T-helper 1 cell treated with Interleukin-12 subunit alpha and Interleukin-12 subunit beta and Interleukin-4 antibody, amounts not matched to agents 30 μg/mL and 1 μg/mL, for 36 hours (primary cell): Measurements from ENCODE around the gene MORN5.
"Not testable (repeated sequence)": the region's sequence is repeated elsewhere in the genome, so short reads cannot be mapped to it uniquely, and the experiment has no call there.

Experiments used
- H3K27ac Mint-ChIP-seq: one replicate; pipeline ENCODE4 v1.8.0; 2021; ENCODE audit warnings: mild to moderate bottlenecking, mixed read lengths
- H3K27me3 Mint-ChIP-seq: one replicate; pipeline ENCODE4 v1.8.0; 2021; ENCODE audit warnings: low read depth, mixed read lengths
- H3K36me3 Mint-ChIP-seq: one replicate; pipeline ENCODE4 v1.8.0; 2021; ENCODE audit warnings: low read depth, mixed read lengths
- H3K4me1 Mint-ChIP-seq: one replicate; pipeline ENCODE4 v1.8.0; 2021; ENCODE audit warnings: low read depth, mixed read lengths
- H3K4me3 Mint-ChIP-seq: one replicate; pipeline ENCODE4 v1.8.0; 2021; ENCODE audit warnings: mild to moderate bottlenecking, moderate library complexity, mixed read lengths
- H3K9me3 Mint-ChIP-seq: one replicate; pipeline ENCODE4 v1.8.0; 2021; ENCODE audit warnings: mixed read lengths

The MORN5 gene

DNA sequence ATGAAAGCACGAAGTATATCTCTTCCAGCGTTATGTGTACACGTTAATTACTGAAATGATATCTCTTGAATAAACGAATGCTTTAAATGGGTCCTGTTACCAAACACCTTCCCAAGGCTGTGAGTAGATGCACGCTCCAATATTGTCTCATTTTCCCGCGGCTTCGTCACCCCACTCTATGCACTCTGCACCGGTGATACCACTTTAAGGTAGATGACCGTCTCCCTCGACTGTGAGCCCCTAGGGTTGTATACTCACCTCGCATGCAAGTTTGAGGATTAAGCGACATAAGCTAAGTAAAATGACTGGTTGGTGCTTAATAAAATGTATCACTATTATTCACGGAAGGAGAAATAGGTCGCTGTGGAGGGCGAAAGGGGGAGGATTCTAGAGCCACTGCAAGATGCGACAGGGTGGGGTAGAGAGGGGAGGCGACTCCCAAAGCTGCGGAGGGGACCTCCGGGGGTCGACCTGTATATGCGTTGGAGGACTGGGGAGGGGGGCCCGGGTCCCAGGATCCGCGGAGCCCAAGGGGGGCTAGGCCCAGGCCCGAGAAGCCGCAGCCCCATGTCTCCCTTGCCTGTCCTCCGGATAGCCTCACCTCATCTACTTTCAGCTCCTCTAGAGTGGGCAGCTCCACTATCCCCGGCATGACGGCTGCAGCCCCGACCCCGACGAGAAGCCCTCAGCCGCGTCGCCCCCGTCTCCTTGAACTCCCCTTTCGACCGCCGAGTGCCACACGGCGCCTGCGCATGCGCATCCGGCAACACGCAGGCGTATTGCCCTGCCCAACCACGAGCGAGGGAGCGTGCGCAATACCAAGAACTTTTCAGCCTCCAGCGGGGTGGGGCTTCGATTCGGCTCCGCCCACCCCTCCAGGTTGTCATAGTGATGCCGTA, at the start of gene MORN5, which contains the start of gene NDUFA8:
MORN5 (plus strand) TSS at position 883 of the 899 bp plus-strand sequence. CDS start 65 bp downstream, outside the sequence.
NDUFA8 (minus strand) TSS at position 754 of the 899 bp plus-strand sequence; CDS start at position 652, 102 bp downstream.
- H3K27me3 Mint-ChIP-seq, result peaks cover 23% of the 10 kb centered on the region
- H3K27ac Mint-ChIP-seq, result peak within 1 kb of the TSS; percentile 94
- no peaks in the 10 kb centered on the region for H3K36me3 Mint-ChIP-seq
- peak within 1 kb of the TSS; percentile 99 for H3K4me3 Mint-ChIP-seq
- peaks cover 7% of the 10 kb centered on the region for H3K9me3 Mint-ChIP-seq
- peaks cover 29% of the 10 kb centered on the region for H3K4me1 Mint-ChIP-seq

- H3K4me1 Mint-ChIP-seq, result no peaks in the 10 kb centered on the region
- H3K9me3 Mint-ChIP-seq, result no peaks in the 10 kb centered on the region
- no peaks in the 10 kb centered on the region for H3K36me3 Mint-ChIP-seq
- H3K27me3 Mint-ChIP-seq, result no peaks in the 10 kb centered on the region
- no peak overlapping the region for H3K4me3 Mint-ChIP-seq
- no peak overlapping the region for H3K27ac Mint-ChIP-seq
These were observed 49.4 kb upstream of the MORN5 start for GRCh38 chr9:122110100-122110833.

- Mint-ChIP-seq H3K36me3 (no peaks in the 10 kb centered on the region), H3K27ac (no peak overlapping the region), H3K9me3 (no peaks in the 10 kb centered on the region), H3K4me3 (no peak overlapping the region), H3K27me3 (no peaks in the 10 kb centered on the region), H3K4me1 (no peaks in the 10 kb centered on the region)
These were observed 48.2 kb upstream of the MORN5 start for GRCh38 chr9:122111413-122112085.

DNA sequence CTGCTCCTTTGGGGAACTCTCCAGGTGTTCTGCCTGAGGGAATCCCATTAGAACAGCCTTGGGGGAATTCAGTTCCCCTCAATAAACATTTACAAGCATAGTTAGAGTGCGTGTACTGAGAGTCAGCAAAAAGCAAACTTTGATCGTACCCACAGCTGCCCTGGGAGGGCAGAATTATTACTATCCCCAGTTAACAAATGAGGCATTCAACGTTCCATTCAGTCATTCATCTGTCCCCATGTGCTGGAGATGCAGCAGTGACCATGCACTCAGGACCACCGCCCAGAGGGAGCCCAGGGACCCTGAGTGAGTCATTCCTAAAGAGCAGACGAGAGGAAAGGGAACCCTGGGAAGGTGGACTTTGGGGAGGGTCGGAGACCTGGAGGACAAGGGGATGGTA, 47.5 kb upstream of the MORN5 start:
- Mint-ChIP-seq H3K36me3 (no peaks in the 10 kb centered on the region), H3K27ac (no peak overlapping the region), H3K4me1 (no peaks in the 10 kb centered on the region), H3K27me3 (no peaks in the 10 kb centered on the region), H3K9me3 (no peaks in the 10 kb centered on the region), H3K4me3 (no peak overlapping the region)

DNA sequence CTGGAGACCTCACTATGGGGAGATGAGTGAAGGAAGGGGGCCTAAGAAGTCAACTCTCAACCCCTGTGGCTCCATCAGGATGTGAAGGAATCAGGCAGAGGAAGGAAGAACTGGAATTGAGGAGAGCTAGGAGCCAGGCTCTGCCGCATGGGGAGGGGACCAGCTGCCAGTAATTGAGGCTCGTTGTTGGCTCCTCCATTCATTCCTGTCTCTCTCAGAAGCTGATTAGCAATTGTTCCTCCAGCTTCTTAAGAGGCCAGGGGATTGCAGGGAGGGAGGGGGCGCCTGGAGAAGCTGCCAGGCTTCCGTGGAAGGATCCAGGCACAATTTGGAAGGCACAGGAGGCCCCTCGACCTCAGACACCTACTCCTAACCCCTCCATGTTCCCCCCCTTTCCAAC, 46.1 kb upstream of the MORN5 start:
- no peak overlapping the region for H3K4me3 Mint-ChIP-seq
- H3K4me1 Mint-ChIP-seq, result no peaks in the 10 kb centered on the region
- H3K36me3 Mint-ChIP-seq, result no peaks in the 10 kb centered on the region
- no peaks in the 10 kb centered on the region for H3K27me3 Mint-ChIP-seq
- H3K9me3 Mint-ChIP-seq, result no peaks in the 10 kb centered on the region
- no peak overlapping the region for H3K27ac Mint-ChIP-seq

- Mint-ChIP-seq H3K27ac (no peak overlapping the region), H3K9me3 (no peaks in the 10 kb centered on the region), H3K4me1 (no peaks in the 10 kb centered on the region), H3K36me3 (no peaks in the 10 kb centered on the region), H3K27me3 (no peaks in the 10 kb centered on the region), H3K4me3 (no peak overlapping the region)
These were observed 44.3 kb upstream of the MORN5 start for GRCh38 chr9:122115176-122116035.

DNA sequence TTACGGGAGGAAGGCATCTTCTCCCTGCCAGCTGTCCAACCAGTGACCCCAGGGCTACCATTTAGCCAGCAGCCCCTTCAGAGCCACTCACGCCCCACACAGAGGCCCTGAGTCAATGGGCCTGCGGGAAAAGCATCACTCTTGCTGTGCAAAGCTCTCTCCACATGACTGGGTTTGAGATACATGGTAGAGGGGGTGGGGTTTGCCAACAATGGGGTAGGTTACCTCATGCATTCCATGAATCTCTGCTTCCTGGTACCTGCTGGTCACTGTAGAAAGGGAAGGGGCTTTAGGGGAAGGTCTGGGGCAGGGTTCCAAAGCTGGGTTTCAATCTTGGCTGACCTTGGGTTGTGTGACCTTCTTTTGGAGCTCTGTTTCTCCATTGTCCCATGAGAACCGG, 43.7 kb upstream of the MORN5 start:
- no peak overlapping the region for H3K27ac Mint-ChIP-seq
- no peaks in the 10 kb centered on the region for H3K36me3 Mint-ChIP-seq
- no peaks in the 10 kb centered on the region for H3K27me3 Mint-ChIP-seq
- H3K4me3 Mint-ChIP-seq, result no peak overlapping the region
- H3K9me3 Mint-ChIP-seq, result no peaks in the 10 kb centered on the region
- no peaks in the 10 kb centered on the region for H3K4me1 Mint-ChIP-seq

GRCh38 chr9:122116448-122117173, 43.1 kb upstream of the MORN5 start:
- Mint-ChIP-seq H3K36me3 (no peaks in the 10 kb centered on the region), H3K27ac (no peak overlapping the region), H3K9me3 (no peaks in the 10 kb centered on the region), H3K4me1 (no peaks in the 10 kb centered on the region), H3K4me3 (no peak overlapping the region), H3K27me3 (no peaks in the 10 kb centered on the region)

DNA sequence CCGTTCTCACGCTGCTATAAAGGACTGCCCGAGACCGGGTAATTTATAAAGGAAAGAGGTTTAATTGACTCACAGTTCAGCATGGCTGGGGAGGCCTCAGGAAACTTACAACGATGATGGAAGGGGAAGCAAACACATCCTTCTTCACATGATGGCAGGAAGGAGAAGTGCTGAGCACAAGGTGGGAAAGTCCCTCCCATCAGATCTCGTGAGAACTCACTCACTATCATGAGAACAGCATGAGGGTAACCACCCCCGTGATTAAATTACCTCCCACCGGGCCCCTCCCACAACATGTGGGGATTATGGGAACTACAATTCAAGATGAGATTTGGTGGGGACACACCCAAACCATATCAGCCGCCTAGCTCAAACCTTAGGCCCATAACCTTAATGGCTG, 42.5 kb upstream of the MORN5 start:
- H3K4me3 Mint-ChIP-seq, H3K4me1 Mint-ChIP-seq, H3K27ac Mint-ChIP-seq, H3K36me3 Mint-ChIP-seq, H3K27me3 Mint-ChIP-seq, H3K9me3 Mint-ChIP-seq: not testable (repeated sequence)

DNA sequence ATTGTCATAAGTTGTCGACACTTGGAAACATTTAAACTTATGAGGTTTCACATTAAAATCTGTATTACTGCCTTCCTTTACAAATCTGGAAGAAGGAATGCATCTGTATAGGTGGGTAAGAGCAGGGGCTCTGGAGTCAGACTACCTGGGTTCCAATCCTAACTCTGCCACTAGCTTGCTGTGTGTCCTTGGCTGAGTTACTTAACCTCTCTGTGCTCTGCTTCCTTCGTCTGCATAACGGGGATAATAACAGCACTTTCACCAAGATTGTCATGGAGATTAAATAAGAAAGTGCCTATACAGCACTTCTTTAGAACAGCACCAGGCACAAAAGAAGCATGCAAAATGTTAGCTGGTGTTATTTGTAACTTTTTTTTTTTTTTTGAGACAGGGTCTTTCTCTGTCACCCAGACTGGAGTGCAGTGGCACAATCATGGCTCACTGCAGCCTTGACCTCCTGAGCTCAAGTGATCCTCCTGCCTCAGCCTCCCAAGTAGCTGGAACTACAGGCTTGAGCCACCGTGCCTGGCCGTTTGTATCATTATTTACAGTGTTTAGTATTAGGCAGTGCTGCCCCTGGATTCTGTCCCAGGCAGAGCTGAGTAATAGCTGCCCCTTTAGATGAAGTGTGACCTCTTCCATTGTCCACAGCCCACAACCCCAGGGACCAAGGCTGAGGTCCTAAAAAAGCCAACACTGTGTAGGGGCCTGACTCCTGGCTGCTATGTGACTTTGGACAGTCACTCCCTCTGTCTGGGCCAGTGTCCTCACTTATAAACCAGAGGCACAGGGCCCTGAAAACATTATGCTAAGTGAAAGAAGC, 41.2 kb upstream of the MORN5 start:
- Mint-ChIP-seq H3K9me3 (no peaks in the 10 kb centered on the region), H3K4me1 (no peaks in the 10 kb centered on the region), H3K27ac (no peak overlapping the region), H3K4me3 (no peak overlapping the region), H3K36me3 (no peaks in the 10 kb centered on the region), H3K27me3 (no peaks in the 10 kb centered on the region)

DNA sequence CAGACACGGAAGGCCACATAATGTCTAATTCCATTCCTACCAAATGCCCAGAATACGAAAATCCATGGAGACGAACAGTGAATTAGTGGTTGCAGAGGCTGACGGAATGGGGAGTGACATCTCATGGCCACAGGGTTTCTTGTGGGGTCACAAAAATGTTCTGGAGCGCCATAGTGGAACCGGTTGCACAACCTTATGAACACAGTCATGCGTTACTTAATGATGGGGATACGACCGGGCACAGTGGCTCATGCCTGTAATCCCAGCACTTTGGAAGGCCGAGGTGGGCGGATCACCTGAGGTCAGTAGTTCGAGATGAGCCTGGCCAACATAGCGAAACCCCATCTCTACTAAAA, 40.6 kb upstream of the MORN5 start:
- no peaks in the 10 kb centered on the region for H3K4me1 Mint-ChIP-seq

GRCh38 chr9:122119721-122120120, 40.0 kb upstream of the MORN5 start:
- H3K4me3 Mint-ChIP-seq, result no peak overlapping the region
- no peak overlapping the region for H3K27ac Mint-ChIP-seq

More for the DNA sequence above, 40.6 kb upstream of the MORN5 start:
- H3K4me3 Mint-ChIP-seq, result no peak overlapping the region
- H3K36me3 Mint-ChIP-seq, result no peaks in the 10 kb centered on the region
- H3K9me3 Mint-ChIP-seq, result no peaks in the 10 kb centered on the region
- H3K27me3 Mint-ChIP-seq, result peaks cover 2% of the 10 kb centered on the region
- H3K27ac Mint-ChIP-seq, result no peak overlapping the region

More at GRCh38 chr9:122119721-122120120, 40.0 kb upstream of the MORN5 start:
- Mint-ChIP-seq H3K27me3 (peaks cover 8% of the 10 kb centered on the region), H3K36me3 (no peaks in the 10 kb centered on the region), H3K9me3 (no peaks in the 10 kb centered on the region), H3K4me1 (no peaks in the 10 kb centered on the region)
